ENCODE data around the gene TGM4.

DNA sequence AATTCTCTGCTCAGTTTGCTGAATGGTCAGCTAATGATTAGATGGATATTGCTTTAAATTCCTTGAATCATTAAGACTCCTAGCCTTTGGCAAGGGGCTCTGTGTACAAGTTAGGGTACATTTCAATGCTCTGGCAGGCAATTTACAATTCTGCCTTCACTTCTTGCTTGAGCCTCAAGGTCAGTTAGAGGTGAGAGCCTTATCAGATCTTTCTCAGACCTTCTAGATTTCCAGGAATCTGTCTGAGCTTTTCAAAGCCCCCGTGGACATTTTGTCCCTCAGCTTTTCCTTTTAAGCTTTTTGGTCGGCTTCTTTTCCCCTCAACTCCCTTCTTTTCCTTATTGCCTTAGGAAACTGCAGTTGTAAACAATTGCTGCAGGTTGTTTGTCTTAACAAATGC lies 34.7 kb downstream of the TGM4 start:
- TF ChIP-seq, protein P1, sequence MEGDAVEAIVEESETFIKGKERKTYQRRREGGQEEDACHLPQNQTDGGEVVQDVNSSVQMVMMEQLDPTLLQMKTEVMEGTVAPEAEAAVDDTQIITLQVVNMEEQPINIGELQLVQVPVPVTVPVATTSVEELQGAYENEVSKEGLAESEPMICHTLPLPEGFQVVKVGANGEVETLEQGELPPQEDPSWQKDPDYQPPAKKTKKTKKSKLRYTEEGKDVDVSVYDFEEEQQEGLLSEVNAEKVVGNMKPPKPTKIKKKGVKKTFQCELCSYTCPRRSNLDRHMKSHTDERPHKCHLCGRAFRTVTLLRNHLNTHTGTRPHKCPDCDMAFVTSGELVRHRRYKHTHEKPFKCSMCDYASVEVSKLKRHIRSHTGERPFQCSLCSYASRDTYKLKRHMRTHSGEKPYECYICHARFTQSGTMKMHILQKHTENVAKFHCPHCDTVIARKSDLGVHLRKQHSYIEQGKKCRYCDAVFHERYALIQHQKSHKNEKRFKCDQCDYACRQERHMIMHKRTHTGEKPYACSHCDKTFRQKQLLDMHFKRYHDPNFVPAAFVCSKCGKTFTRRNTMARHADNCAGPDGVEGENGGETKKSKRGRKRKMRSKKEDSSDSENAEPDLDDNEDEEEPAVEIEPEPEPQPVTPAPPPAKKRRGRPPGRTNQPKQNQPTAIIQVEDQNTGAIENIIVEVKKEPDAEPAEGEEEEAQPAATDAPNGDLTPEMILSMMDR (IDR thresholded peaks at IDR 0.05), result no peak
- TF ChIP-seq POLR2AphosphoS5 (IDR thresholded peaks at IDR 0.05), result no peak
- no peak for TF ChIP-seq POLR2A (IDR thresholded peaks at IDR 0.05; ENCODE audit: low read depth)
- no peak for TF ChIP-seq EP300 (IDR thresholded peaks at IDR 0.05)

All from esophagus muscularis mucosa (tissue), 4 donors.